Measurements from ENCODE around the gene ATP13A1.
"Not testable (repeated sequence)": the region's sequence is repeated elsewhere in the genome, so short reads cannot be mapped to it uniquely, and the experiment has no call there.

ATP13A1 gene

DNA sequence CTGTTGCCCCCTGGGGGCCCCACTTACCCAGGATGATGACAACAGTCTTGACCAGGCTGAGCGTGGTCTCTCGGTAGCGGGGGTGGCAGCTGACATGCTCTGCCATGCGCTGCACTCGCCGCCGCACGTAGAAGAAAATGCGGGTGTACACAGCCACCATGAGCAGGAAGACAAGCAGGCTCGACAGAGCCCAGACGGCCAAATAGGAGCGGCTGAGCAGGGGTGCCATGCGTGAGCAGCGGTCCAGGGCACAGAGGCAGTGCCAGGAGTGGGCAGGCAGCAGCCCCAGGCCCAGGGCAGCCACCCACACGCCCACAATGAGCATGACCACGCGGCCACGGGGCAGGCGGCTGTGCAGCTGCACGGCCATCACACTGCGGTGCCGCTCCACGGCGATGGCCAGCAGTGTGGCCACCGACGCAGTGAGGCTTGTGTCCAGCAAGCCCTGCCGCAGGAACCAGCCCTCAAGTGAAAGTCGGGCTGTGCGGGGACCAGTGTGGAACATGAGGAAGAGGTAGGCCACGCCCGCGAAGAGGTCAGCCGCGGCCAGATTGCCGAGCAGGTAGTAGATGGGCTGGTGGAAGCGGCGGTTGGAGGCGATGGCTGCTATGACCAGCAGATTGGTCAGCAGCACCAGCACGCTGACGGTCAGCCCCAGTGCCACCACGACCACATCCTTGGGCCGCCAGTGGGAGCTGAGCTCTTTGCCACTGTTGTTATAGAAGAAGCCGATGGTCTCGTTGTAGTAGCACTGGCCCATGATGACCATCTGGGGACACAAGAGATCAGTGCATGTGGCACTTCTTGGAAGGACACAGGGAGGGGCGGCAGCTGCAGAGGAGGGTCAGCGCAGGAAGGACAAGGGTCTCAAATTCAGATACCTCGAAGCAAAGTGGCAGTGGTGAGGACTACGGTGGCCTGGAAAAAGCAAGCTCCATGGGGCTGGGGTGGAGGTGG lies 36.7 kb downstream of the ATP13A1 start:
- peak overlapping the region; percentile 84 for H3K4me3 Mint-ChIP-seq
- peak; percentile 38 for DNase-seq
- H3K27me3 Mint-ChIP-seq, result no peaks in the 10 kb centered on the region
- peaks cover 34% of the 10 kb centered on the region for H3K4me1 Mint-ChIP-seq (ENCODE audit: low read depth)
- no peaks in the 10 kb centered on the region for H3K9me3 Mint-ChIP-seq
- peaks cover 61% of the 10 kb centered on the region for H3K36me3 Mint-ChIP-seq (ENCODE audit: low read depth)
- H3K27ac Mint-ChIP-seq, result peak overlapping the region; percentile 91

DNA sequence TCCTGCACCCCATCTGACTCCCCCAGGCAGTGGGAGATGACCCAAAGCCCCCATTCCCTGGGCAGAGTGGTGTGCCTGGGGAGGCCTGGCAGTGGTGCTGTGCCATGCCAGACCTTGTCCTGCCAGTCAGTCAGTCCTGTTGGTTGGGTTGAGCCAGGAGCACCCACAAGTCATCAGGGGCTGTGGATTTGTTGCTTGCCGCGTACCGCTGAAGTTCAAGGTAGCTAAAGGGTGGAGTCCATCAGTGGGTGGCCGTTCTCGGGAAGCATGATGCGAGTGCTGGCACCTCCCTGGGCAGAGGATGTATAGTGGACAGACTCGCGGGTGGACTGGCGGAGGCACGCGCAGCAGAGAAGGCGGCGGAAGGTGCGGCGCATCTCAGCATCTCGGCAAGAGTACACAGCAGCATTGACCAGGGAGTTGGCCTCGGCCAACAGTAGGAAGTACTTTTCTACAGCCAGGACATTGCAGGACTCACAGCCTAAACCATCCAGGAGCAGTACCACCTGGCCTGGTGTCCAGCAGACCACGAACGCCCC lies 39.4 kb downstream of the ATP13A1 start:
- Mint-ChIP-seq H3K9me3 (no peaks in the 10 kb centered on the region), H3K4me1 (ENCODE audit: low read depth) (peaks cover 38% of the 10 kb centered on the region), H3K27ac (peak overlapping the region; percentile 2), H3K4me3 (no peak overlapping the region), H3K27me3 (no peaks in the 10 kb centered on the region), H3K36me3 (ENCODE audit: low read depth) (peaks cover 42% of the 10 kb centered on the region)
- DNase-seq, result no peak

DNA sequence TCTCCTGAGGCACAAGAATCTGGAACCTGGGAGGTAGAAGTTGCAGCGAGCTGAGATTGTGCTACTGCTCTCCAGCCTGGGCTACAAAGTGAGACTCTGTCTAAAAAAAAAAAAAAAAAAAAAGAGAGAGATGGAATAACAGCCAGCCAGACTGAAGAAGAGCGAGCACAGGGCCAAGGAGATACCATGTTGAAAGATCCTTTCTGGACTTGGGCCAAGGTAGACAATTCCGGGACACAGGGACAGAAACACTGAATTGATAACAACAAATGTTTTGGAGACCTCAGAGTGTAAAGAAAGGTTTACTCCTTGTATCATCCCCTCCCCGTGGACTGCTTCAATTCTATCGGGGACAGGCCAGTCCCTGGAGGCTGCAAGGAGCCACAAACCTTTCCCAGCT lies 40.1 kb downstream of the ATP13A1 start:
- H3K4me3 Mint-ChIP-seq, result no peak overlapping the region
- H3K27ac Mint-ChIP-seq, result peak overlapping the region; percentile 44
- H3K9me3 Mint-ChIP-seq, result no peaks in the 10 kb centered on the region
- H3K27me3 Mint-ChIP-seq, result no peaks in the 10 kb centered on the region
- H3K36me3 Mint-ChIP-seq (ENCODE audit: low read depth), result peaks cover 38% of the 10 kb centered on the region
- no peak for DNase-seq
- peaks cover 39% of the 10 kb centered on the region for H3K4me1 Mint-ChIP-seq (ENCODE audit: low read depth)

DNA sequence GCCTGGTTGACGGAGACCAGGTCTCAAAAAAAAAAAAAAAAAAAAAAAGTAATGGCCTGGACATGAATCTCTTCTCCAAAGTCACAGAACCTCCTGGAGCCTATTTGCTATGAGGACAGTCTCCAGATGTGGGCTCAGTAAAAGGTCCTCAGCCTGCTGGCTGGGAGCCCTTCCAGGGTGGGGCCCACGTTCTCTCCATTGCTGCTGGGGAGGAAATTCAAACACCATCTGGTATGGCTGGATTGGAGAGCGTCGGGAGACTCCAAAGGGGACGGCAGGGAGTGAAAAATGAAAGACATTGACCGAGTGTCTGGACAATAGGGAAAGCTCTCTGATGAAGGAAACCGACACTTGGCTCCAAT lies 43.6 kb downstream of the ATP13A1 start:
- H3K4me1 Mint-ChIP-seq (ENCODE audit: low read depth), result peaks cover 45% of the 10 kb centered on the region
- no peak for DNase-seq
- no peaks in the 10 kb centered on the region for H3K27me3 Mint-ChIP-seq
- no peaks in the 10 kb centered on the region for H3K9me3 Mint-ChIP-seq
- H3K36me3 Mint-ChIP-seq (ENCODE audit: low read depth), result peaks cover 36% of the 10 kb centered on the region
- H3K4me3 Mint-ChIP-seq, result no peak overlapping the region
- H3K27ac Mint-ChIP-seq, result no peak overlapping the region

DNA sequence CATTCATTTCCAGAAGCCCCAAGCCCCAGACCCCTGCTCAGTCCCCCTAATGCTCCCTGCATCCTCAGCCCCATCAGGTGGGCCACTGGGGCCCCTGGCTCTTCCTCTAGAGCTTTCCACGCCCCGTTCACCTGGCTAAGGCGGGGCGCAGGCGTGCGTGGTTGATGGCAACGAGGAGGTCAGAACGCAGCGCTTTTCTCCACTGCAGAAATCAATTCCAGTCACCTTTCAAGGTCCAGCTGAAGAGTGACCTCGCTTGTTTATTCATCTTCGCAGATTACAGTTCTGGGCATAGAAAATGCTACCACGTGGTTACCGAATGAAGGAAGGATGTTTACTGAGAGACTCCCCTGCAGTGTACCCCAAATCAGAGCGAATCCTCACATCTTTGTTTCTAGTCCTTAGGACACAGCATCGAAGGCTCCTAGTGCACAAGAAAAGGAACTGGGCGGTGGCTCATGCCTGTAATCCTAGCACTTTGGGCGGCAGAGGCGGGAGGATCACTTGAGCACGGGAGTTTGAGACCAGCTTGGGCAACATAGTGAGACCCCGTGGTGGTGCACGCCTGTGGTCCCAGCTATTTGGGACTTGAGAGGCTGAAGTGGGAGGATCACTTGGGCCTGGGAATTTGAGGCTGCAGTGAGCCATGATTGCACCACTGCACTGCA lies 44.2 kb downstream of the ATP13A1 start:
- H3K4me3 Mint-ChIP-seq, result peak overlapping the region; percentile 87
- H3K27ac Mint-ChIP-seq, result peak overlapping the region; percentile 90
- no peaks in the 10 kb centered on the region for H3K27me3 Mint-ChIP-seq
- DNase-seq, result no peak
- H3K36me3 Mint-ChIP-seq (ENCODE audit: low read depth), result peaks cover 36% of the 10 kb centered on the region
- peaks cover 46% of the 10 kb centered on the region for H3K4me1 Mint-ChIP-seq (ENCODE audit: low read depth)
- no peaks in the 10 kb centered on the region for H3K9me3 Mint-ChIP-seq

DNA sequence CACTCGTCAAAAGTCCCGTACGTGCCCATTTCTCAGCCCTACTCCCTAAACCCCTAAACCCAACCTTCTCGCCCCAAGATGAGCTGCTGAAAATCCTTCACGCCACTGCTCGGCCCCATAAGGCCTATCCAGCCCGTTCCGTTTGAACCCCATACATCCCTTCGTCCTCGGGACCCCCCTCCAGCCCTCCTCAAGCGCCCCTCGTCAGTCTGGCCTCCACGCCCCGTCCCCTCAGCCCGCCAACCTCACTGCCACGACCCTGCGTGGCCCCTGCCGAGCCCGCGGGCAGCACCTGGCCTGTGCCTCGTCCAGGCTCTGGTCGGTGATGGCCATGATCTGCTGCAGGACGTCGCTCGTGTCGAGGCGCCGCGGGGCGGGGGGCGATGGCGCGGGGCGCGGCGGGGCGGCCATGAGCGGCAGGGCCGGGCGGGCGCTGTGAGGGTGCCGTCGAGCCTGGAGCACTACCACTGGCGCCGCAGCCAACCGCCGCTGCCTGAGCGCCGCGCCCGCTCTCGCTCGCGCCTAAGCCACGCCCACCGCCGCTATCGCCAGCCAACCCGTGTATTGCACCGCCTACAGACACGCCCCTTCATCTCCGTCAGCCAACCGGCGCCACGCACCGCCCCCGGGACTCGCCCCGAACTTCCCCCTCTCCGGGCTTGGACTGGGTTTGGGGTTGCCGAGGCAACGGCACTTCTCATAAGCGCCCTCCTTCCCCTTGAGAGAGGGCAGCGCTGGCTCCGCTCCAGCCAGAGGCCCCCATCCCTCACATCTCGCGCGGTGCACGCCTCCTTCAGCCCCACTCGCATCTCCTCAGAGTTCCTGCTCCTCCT lies 45.0 kb downstream of the ATP13A1 start, which contains the start of gene PBX4:
TSS of gene PBX4 (minus strand) at position 469 of the 833 bp plus-strand sequence. CDS start at position 411, 58 bp downstream.
- H3K4me3 Mint-ChIP-seq, result peak within 1 kb of the TSS; percentile 87
- no peaks in the 10 kb centered on the region for H3K27me3 Mint-ChIP-seq
- peaks cover 46% of the 10 kb centered on the region for H3K4me1 Mint-ChIP-seq (ENCODE audit: low read depth)
- H3K27ac Mint-ChIP-seq, result peak within 1 kb of the TSS; percentile 90
- peak; percentile 99 for DNase-seq
- peaks cover 32% of the 10 kb centered on the region for H3K36me3 Mint-ChIP-seq (ENCODE audit: low read depth)
- no peaks in the 10 kb centered on the region for H3K9me3 Mint-ChIP-seq

DNA sequence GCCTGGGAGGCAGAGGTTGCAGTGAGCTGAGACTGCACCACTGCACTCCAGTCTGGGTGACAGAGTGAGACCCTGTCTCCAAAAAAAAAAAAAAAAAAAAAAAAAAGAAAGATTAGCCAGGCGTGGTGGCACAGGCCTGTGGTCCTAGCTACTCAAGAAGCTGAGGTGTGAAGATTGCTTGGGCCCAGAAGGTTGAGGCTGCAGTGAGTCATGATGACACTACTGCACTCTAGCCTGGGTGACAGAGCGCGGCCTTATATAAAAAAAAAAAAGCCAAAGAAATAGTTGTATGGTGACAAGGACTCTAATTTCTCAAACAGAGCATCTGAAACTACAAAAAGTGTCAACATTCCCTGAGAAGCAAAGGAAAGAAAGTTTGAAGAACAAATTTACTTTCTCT lies 48.4 kb downstream of the ATP13A1 start:
- peaks cover 60% of the 10 kb centered on the region for H3K4me1 Mint-ChIP-seq (ENCODE audit: low read depth)
- H3K36me3 Mint-ChIP-seq (ENCODE audit: low read depth), result peaks cover 31% of the 10 kb centered on the region
- peak overlapping the region; percentile 77 for H3K27ac Mint-ChIP-seq
- peak; percentile 42 for DNase-seq
- H3K27me3 Mint-ChIP-seq, result no peaks in the 10 kb centered on the region
- peak overlapping the region; percentile 38 for H3K4me3 Mint-ChIP-seq
- H3K9me3 Mint-ChIP-seq, result no peaks in the 10 kb centered on the region

DNA sequence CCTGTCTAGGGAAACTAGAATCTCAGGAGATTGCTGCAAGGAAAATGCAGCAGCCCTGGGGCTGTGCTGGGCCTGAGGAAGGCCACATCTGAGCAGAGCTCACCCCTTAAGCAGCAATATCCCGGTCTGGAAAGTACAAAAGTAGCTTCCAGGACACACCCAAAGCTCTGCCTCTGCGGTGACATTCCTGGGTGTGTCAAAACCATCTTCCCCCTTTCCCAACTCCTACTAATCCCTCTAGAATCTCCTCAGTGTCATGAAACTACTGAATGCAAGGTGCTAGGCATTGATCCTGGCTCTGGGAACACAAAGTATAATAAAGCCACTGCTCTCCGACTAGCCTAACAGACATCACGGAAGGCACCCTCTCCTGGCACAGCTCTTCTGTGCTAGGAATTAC lies 50.0 kb downstream of the ATP13A1 start:
- H3K4me3 Mint-ChIP-seq, result no peak overlapping the region
- H3K27ac Mint-ChIP-seq, result peak overlapping the region; percentile 8
- H3K27me3 Mint-ChIP-seq, result no peaks in the 10 kb centered on the region
- H3K4me1 Mint-ChIP-seq (ENCODE audit: low read depth), result peaks cover 62% of the 10 kb centered on the region
- no peaks in the 10 kb centered on the region for H3K9me3 Mint-ChIP-seq
- peaks cover 43% of the 10 kb centered on the region for H3K36me3 Mint-ChIP-seq (ENCODE audit: low read depth)
- no peak for DNase-seq

DNA sequence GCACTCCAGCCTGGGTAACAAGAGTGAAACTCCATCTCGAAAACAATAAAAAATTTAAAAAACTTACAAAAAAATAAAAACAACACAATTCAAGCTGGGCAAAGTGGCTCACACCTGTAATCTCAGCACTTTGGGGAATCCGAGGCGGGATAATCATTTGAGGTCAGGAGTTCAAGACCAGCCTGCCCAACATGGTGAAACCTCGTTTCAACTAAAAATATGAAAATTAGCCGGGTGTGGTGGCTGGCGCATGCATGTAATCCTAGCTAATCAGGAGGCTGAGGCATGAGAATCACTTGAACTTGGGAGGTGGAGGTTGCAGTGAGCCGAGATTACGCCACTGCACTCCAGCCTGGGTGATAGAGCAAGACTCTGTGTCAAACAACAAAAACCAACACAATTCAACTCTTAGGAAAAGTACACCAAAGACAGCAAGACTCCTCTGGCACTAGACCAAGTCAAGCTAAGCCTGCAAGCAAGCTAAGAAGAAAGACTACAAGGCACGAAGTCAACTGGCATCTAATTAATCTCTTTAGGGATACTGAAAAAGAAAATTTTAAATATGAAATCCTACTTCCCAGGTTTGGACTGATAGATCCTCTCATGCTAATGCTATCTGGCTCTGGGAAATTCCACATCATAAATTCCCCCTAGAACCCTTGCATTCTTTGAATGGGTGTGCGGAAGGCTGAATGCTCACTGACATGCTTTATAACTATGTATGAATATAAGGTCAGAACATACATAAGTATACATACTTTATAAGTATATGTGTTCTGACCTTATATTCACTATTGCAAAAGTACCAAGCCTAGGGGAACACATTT lies 52.9 kb downstream of the ATP13A1 start:
- H3K9me3 Mint-ChIP-seq, result no peaks in the 10 kb centered on the region
- no peak overlapping the region for H3K27ac Mint-ChIP-seq
- H3K27me3 Mint-ChIP-seq, result no peaks in the 10 kb centered on the region
- peaks cover 49% of the 10 kb centered on the region for H3K36me3 Mint-ChIP-seq (ENCODE audit: low read depth)
- no peak overlapping the region for H3K4me3 Mint-ChIP-seq
- peaks cover 62% of the 10 kb centered on the region for H3K4me1 Mint-ChIP-seq (ENCODE audit: low read depth)
- no peak for DNase-seq

DNA sequence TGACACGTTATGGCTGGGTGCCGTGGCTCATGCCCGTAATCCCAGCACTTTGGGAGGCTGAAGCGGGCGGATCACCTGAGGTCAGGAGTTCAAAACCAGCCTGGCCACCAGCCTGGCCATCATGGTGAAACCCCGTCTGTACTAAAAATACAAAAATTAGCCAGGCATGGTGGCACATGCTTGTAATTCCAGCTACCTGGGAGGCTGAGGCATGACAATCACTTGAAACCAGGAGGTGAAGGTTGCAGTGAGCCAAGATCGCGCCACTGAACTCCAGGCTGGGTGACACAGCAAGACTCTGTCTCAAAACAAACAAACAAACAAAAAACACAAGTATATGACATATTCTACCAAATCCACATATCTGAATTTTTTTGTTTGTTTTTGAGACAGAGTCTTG lies 56.8 kb downstream of the ATP13A1 start:
- H3K4me3 Mint-ChIP-seq, H3K9me3 Mint-ChIP-seq, H3K27me3 Mint-ChIP-seq, DNase-seq: not testable (repeated sequence)
- Mint-ChIP-seq H3K4me1 (ENCODE audit: low read depth) (peaks cover 59% of the 10 kb centered on the region), H3K27ac (peak overlapping the region; percentile 83), H3K36me3 (ENCODE audit: low read depth) (peaks cover 38% of the 10 kb centered on the region)

DNA sequence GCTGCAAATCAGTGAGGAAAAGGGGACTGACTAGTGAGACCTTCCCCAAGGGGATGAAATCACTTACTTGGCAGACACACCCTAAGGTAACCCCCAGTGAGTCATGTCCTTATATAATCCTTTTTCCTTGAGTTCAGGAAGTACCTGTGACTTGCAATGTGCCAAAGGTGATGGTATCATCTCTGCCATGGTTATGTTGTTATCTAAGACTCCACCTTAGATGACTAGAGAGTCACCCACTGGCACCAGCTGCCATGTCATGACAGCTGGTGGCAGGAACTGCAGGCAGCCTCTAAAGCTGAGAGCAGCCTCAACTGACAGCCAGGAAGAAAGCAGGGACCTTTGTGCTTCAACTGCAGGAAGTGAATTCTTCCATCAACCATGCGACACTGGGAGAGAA lies 57.5 kb downstream of the ATP13A1 start:
- DNase-seq, result peak; percentile 35
- Mint-ChIP-seq H3K9me3 (no peaks in the 10 kb centered on the region), H3K36me3 (ENCODE audit: low read depth) (peaks cover 44% of the 10 kb centered on the region), H3K27ac (peak overlapping the region; percentile 83), H3K4me1 (ENCODE audit: low read depth) (peaks cover 64% of the 10 kb centered on the region), H3K27me3 (no peaks in the 10 kb centered on the region), H3K4me3 (no peak overlapping the region)

DNA sequence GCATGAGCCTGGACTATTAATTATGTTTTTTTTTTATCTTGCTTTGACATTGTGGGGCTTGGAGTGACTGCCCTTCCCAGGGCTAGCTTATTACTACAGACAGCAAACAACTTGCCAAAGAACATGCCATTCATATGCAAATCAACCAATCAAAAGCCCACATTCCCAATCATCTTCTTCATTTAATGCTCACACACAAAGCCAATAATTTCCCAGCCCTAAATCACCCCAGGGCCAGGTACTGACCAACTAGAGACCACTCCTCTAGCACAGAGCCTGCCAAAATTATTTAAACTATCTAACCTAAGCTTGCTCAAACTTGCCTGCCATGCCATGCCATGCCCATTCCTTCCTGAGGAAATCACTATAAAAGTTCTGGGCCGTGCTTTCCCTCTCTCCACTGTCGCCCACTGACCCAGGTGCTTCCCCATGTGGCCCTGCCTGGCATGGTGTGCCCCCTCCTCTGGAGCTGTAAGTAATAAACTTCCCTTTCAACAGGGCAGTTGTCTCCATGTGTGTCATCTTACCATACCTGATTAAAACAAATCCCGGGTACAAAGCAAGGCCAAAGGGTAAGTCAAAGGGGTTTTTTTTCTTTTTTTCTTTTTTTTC lies 60.7 kb downstream of the ATP13A1 start:
- Mint-ChIP-seq H3K9me3 (no peaks in the 10 kb centered on the region), H3K4me1 (ENCODE audit: low read depth) (peaks cover 70% of the 10 kb centered on the region), H3K4me3 (peak overlapping the region; percentile 9), H3K27me3 (no peaks in the 10 kb centered on the region), H3K27ac (peak overlapping the region; percentile 100), H3K36me3 (ENCODE audit: low read depth) (peaks cover 31% of the 10 kb centered on the region)
- no peak for DNase-seq

DNA sequence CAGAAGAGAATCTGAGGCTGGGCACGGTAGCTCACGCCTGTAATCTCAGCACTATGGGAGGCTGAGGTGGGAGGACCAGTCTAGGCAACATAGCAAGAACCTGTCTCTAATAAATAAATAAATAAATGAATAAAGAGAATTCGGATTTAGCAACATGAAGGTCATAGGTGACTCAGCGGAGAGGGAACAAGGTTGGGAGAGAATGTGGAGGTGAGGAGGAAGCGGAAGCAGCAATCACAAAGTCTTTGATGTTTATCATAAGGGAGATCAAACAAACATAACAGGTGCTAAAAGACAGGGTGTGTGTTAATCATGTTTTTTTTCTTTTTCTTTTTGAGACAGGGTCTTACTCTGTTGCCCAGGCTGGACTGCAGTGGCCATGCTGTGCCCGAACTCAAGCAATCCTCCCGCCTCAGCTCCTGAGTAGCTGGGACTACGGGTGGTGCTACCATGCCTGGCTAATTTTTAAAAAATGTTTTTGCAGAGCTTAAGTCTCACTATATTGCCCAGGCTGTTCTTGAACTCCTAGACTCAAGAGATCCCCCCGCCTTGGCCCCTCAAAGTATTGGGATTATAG lies 61.3 kb downstream of the ATP13A1 start:
- DNase-seq, result no peak
- Mint-ChIP-seq H3K36me3 (ENCODE audit: low read depth) (peaks cover 34% of the 10 kb centered on the region), H3K4me3 (peak overlapping the region; percentile 9), H3K9me3 (no peaks in the 10 kb centered on the region), H3K4me1 (ENCODE audit: low read depth) (peaks cover 72% of the 10 kb centered on the region), H3K27ac (peak overlapping the region; percentile 100), H3K27me3 (no peaks in the 10 kb centered on the region)

Data from activated T-cell treated with anti-CD3 and anti-CD28 coated beads, Interleukin-2, amount 50 U/mL, for 24 hours (primary cell).